Measurements from ENCODE around the gene FILIP1. TPM values are rescaled to one million over a fixed set of nuclear protein-coding genes. Genes with fewer than 3 reads are reported as not detected.

The FILIP1 gene
- total RNA-seq, result 71.9 TPM

DNA sequence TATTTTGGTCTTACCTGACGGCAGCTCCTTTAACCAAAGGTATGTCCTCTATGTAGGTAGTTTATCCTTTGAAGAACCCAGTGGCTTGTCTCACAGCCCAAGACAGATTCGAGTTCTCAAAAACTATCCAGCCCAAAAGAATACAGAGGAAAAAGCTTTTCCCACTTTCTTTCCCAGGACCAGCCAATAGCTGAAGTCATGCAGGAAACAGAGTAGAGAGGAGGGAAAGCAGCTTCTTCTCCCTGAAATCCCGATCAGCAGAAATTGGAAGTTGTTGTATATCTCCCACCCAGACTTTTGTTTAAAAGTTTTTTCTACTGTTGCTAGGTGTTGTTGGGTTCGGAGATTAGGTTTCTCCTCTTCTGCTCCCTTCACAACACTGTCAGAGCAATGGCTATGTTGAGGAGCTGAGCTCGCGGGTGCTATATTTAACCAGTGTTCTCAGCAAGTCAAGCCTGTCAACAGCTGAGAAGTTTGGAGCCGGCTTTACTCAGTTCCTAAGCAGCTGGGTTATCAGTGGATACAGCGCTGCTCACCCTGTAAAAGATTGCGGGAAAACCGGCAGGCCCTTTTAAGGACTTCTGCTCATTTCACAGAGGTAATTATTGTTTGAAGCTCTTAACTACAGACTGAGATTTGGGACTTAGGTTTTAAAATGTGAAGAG, at the start of gene FILIP1:
TSS of gene FILIP1 (minus strand) at position 401 of the 665 bp plus-strand sequence. CDS start 78,828 bp downstream, outside the sequence.
- peak; percentile 95 for DNase-seq

DNA sequence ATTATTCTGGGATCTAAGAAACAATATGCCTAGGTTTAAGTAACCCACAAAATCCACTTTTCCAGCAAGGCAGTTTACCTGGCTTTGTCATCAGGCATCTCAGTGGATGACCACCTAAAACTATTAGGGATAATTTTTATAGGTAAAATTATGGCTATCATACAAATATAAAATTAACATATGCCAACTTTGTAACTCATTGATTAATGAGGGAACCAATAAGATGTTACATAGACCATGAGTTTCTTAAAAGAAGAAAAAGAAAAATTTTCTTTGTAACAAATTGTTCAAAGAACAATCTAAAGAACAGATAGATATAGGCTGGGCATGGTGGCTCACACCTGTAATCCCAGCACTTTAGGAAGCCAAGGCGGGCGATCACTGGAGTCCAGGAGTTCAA, 49.7 kb upstream of the FILIP1 start:
- DNase-seq, result no peak

DNA sequence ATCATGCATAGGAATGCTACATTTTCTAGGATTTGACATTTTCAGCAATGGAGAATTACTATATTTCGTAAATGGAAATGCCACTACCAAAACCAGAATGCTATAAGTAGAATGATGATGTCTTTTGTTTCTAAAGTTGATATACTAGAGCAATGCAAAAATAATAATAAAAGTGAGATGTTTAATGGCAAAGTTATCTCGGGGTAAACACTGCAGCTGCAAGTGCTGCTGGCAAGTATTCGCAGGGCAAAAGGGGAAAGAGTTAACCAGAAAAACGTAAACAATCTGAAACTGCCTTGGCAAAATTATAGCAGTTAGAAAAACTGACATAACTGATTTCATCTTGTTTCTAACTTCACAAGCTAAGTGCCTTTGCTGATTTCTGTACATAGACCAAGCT, 45.5 kb upstream of the FILIP1 start:
- DNase-seq, result no peak

GRCh38 chr6:75532521-75532920, 38.9 kb upstream of the FILIP1 start:
- no peak for DNase-seq

DNA sequence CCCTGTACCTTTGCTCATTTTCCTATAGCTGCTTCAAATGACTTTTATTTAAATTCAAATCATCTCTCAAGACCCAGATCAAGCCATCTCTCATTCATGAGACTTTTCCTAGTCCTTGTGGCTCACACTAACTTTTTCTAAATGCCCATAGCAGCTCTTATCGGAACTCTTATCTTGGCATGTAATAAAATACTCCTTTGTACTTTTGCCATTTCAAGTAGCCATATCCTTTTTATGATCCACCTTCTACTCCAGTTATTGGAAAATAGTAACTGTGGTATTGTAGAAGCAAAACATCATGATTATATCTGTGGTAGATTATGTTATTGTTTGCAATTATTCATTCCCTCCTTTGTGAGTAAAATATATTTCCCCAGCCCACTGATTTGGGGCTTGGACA, 37.6 kb upstream of the FILIP1 start:
- no peak for DNase-seq

DNA sequence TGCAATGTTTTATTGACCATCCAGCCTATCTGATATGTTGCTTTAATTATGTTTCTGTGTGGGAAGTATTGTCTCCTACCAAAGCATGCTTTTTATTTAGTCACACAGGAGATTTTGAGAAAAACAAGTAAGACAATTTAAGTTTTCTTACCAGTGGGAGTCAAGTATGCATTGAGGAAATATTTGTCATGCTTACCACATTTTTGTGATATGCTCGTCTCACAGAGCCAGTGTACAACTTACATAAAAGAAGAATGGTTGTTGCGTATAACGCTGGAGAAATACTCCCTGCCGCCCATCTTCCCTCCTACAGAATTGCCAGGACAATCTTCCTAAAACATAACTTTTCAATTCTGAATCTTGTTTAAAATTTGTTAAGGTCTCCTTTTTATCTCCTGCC, 37.1 kb upstream of the FILIP1 start:
- no peak for DNase-seq

DNA sequence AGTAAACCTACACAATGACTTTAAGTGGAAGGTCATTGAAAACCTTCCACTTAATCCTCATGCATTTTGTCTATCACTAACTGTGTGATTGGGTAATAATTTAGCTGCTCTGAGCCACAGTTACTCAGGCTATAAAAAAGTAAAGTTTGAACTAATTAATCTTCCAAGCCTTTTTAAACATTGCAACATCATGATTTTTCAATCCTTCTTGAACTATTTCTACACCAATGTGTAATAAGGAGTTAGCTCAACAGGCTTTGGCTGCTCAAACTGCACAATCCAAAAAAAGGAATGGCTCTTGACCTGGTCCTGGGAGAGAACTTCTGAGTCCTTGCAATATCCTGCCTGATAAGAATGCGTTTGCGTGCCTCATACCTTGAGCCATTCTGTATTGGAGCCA, 34.8 kb upstream of the FILIP1 start:
- DNase-seq, result no peak

DNA sequence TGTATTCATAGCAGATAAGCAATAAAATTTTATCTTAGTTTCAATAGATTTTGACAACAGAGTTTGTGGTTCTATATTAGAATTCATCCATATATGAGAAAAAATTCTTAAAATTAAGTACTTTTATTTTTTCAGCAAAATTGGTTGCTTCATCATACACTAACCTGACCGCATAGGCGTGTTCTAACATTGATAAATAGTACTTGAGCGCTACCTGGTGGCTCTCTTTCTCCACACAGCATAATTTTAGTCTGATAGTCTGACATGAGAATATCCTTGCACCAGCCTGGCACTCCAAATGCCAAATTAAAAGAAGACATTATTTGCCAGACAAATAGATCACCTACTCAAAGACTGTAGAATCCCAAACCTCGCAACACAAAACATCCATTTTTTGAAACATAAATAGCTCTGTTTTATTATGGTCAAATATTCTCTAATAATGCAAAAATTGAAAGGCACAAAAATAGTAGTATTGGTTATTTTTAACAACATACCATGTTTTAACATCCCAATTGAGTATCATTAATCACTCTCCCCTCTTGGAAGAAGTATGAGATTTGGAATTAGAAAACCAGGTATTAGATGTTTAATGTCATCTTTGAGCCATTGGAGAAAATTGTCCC, 33.0 kb upstream of the FILIP1 start:
- peak; percentile 87 for DNase-seq

- DNase-seq, result no peak
Observed at GRCh38 chr6:75525682-75526081, 32.1 kb upstream of the FILIP1 start.

DNA sequence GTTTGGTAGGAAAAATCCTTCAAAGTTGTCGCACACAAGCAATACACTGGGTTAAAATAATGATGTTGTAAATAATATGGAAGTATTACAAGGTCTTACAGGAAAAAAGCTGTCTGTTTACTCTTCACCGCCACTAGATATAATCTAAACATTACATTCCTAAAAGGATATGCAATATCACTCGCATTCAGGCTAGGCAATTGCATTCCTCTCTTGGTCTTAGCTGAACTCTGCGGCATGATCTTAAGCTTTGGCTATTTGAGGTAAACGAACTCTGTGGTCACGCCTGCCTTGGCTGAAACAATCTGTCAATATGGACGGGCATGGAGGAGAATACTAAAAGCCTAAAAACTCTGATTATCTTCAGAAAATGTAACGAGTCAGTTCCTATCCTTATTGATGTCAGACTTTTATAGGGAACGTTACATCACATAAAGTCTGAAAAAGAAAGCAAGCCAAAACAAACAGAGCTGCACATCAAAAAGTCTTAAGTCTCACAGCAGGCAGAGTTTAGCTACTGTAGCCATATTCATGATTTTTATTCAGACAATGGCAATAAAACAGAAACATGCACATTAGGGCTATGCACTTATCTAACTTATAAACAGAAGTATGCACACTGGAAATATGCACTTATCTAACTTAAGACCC, 30.8 kb upstream of the FILIP1 start:
- DNase-seq, result peak; percentile 57

GRCh38 chr6:75516757-75517156, 23.2 kb upstream of the FILIP1 start:
- DNase-seq, result no peak

- DNase-seq, result no peak
Observed at GRCh38 chr6:75512591-75512990, 19.0 kb upstream of the FILIP1 start.

GRCh38 chr6:75505424-75505823, 11.8 kb upstream of the FILIP1 start:
- DNase-seq, result no peak

DNA sequence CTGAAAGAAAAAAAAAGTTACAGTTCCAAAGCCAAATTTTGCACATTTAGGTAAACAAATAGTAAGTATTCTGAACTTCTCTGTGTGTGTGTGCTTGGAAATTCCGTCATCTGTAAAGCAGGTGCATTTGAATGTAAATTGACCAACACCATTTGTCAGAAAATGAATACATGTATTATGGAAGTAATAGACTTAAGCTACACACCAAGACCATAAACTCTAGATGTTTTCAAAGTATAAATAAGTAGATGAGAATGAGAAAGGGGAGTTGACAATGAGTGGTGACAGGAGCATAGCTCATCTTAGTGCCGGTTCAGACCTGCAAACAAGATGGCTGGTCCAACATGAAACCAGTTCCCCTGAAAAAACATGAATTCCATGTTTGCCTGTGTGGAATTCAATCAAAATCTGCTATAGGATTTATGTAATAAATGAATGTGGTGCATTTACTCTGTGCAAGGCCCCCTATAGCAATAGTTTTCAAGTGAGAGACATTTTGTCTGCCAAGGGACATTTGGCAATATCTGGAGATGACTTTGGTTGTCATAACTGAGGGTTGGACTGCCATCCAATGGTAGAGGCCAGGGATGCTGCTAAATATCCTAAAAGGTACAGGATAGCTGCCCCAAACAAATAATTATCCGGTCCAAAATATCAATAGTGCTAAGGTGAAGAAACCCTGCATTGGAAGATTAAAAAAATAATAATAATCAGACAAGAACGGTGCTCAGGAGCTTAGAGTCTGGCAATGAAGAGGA, 11.0 kb upstream of the FILIP1 start:
- peak; percentile 45 for DNase-seq

DNA sequence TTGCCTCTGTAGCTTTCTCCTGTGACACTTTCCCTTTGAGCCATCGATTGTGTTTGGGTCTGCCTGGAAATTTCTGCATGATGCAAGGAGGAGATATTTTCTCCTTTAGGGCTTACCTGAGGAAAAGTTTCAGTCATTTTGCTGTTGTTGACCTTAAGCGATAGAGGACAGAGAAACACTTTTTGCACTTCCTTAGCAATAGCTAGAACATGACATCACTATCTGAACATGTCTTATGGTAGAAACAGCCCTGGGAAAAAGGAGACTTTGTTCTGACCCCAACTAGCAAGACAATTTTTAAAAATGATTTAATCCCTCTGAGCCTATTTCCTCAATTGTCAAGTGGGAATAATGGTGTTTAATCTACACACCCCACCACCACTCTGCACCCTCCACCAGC, 9.7 kb upstream of the FILIP1 start:
- no peak for DNase-seq

- no peak for DNase-seq
Observed at GRCh38 chr6:75502884-75503283, 9.3 kb upstream of the FILIP1 start.

DNA sequence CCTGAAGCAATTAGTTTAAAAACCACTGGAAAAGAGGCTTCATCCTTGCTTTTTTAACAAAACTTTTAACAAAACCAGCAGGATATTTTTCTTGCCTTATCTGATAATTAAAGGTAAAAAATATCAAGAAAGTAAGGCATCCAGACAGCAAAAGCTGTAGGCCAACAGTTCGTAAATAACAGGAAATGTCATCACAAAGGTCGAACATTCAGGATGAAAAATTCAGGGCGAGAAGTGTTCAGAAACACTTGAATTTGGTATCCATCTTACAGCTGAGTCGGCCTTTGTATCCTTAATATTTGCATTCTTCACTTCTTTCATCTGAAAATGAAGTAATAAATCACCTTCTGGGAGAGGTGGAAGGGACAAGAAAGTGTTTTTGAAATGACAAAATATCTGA, 8.2 kb upstream of the FILIP1 start:
- DNase-seq, result no peak

DNA sequence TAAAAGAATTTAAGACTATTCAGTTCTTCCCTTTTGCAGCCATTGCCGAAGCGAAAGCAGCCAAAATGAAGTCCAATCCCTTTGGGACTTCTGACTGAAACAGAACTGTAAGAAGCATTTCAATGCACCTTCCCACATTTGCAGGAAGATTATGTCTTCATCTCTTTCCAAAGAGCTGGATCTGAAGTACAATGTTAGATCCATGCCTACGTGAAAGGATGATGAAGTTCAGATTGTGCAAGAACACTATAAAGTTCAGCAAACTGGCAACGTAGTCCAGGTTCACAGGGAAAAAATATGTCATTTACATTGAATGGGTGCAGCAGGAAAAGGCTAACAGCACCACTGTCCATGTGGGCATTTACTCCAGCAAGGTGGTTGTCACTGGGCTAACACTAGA, 6.0 kb upstream of the FILIP1 start:
- DNase-seq, result no peak

- no peak for DNase-seq
Observed at GRCh38 chr6:75498862-75499261, 5.3 kb upstream of the FILIP1 start.

GRCh38 chr6:75497994-75498393, 4.4 kb upstream of the FILIP1 start:
- no peak for DNase-seq

DNA sequence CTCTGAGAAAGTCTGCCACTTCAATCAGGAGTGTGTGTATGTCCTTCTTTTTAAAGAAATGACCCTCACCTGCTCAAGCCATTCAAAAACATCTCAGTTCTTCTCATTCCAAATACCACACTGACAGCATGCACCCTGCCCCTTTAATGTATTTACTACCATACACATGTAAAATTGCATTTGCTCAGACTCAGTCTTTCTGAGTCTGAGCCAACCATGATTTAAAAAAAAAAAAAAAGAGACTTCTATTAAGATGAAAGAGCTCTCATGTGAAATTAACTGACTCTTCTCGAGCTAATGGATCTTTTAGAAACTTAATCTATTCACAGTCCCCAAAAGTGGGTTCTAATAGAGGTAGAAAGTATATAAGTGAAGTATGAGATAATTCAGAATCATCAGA, 1.4 kb upstream of the FILIP1 start:
- DNase-seq, result peak; percentile 20

DNA sequence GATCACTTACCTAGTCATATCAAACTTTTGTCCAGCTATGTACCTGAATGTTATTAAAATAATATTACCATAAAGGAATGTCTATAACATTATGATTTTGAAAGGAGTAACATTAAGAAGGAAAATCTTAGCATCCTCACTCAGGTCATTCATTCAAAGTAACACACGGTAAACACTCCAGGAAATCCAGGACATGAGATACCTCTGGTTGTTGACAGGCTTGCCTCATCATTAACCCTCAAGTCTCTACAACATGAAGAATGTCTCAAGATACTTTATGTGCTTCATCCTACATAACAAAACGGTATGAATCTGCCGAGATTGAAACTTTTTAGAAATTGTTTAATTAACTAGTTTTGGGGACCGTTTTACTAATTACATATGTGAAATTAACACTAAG, 690 bp upstream of the FILIP1 start:
- peak; percentile 40 for DNase-seq

Data from tongue (tissue), 2 donors.